NCI-H460 (cell line): Measurements from ENCODE around the gene TMEM229A. TPM values are rescaled to one million over a fixed set of nuclear protein-coding genes. Genes with fewer than 3 reads are reported as not detected.

Source experiments
- DNase-seq: peaks from one replicate; pipeline ENCODE4 v3.0.0-alpha.2; 2016; ENCODE audit warnings: low read depth; ENCODE audit errors: extremely low read depth
- total RNA-seq: library from RNA; depleted of rRNA; stranded (reverse); fragments of >200 nt; shearing (Covaris generic); gene quantifications from 2 replicates; pipeline ENCODE4 v1.2.3, GENCODE V29; 2014; rRNA removed

The TMEM229A gene
- total RNA-seq, 1 experiment from 2014 or later, result not detected

DNA sequence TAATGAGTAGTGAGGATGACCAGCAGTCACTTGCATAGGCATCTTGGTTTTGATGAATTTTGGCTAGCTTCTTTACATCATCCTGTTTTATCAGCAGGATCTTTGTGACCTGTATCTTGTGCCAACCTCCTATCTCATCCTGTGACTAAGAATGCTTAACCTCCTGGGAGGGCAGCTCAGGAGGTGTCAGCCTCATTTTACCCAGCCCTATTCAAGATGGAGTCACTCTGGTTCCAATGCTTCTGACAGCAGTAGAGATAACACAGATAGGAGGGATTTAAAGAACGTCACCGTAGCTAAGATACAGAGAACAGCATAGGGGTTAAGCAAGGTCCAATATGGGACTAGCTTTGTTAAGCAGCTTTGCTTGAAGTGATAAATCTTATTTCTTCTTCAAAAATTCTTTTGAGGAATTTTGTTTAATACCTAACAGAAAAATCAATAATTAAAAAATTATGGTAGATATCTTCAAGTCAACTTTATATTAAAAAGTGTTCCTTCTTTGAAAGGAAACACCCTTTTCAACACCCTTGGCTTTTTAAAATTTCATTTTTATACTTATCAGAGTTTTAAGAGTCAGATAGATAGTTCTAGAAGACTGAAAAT, 39.9 kb downstream of the TMEM229A start:
- no peak for DNase-seq

DNA sequence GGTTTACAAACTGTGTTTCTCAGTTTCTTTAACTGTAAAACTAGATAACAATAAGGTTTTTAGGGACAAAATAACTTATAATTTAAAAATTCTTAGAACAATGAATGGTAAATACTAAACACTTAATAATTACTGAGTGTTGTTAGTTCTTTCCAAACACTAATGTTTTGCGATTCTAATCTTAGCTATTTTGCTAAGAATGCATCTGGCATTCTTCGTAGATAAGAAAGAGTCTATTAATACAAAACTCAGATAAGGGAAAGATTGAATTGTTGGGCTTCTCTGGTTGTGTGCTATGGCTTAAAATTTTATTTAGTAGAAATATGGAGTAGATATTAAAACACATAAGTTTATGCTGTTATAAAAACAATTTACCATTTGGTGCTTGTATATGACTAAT, 45.4 kb downstream of the TMEM229A start:
- DNase-seq, result no peak

Other genes with a start within 250 kb of the TMEM229A start
- gene HYAL4, start 187.9 kb downstream of the TMEM229A start, total RNA-seq, result not detected in 2 replicates
- gene SPAM1, start 107.8 kb downstream of the TMEM229A start, total RNA-seq, result not detected in 2 replicates